SK-N-SH (cell line): Measurements from ENCODE around the gene GPR183. TPM values are rescaled to one million over a fixed set of nuclear protein-coding genes. Genes with fewer than 3 reads are reported as not detected.

Source experiments
- EP300 ChIP-seq, 2 experiments: IDR thresholded peaks; 2 replicates each; pipeline versions ENCODE4 v1.4.0 to v1.6.1; 2012; ENCODE audit warnings: borderline replicate concordance in 1 of 2, low read depth in 1 of 2, low read length in 1 of 2
- EZH2phosphoT487 ChIP-seq: fragments of 200-600 bp; sonication (generic); IDR thresholded peaks from 2 replicates; pipeline ENCODE4 v1.6.1; 2017; ENCODE audit warnings: low read depth, mixed run types, mild to moderate bottlenecking, antibody characterized with exemption, moderate library complexity, borderline replicate concordance
- FOSL2 ChIP-seq: IDR thresholded peaks from 2 replicates; pipeline ENCODE4 v1.4.0; 2012; ENCODE audit warnings: low read depth, mild to moderate bottlenecking, moderate library complexity, borderline replicate concordance
- FOXM1 ChIP-seq: IDR thresholded peaks from 2 replicates; pipeline ENCODE4 v1.4.0; 2012; ENCODE audit warnings: low read depth, mild to moderate bottlenecking
- JUND ChIP-seq: IDR thresholded peaks from 2 replicates; pipeline ENCODE4 v1.4.0; 2012
- MXI1 ChIP-seq: IDR thresholded peaks from 2 replicates; pipeline ENCODE4 v1.6.1; 2012; ENCODE audit warnings: mild to moderate bottlenecking, low read depth, low read length, improper control_type of control experiment
- RFX5 ChIP-seq: IDR thresholded peaks from 2 replicates; pipeline ENCODE4 v1.6.1; 2012; ENCODE audit warnings: mild to moderate bottlenecking, improper control_type of control experiment, low read length
- SIN3A ChIP-seq: IDR thresholded peaks from 2 replicates; pipeline ENCODE4 v1.6.1; 2012; ENCODE audit warnings: low read depth, mild to moderate bottlenecking, low read length, moderate library complexity, borderline replicate concordance
- SMC3 ChIP-seq: IDR thresholded peaks from 2 replicates; pipeline ENCODE4 v1.6.1; 2012; ENCODE audit warnings: low read depth, low read length, improper control_type of control experiment
- TEAD4 ChIP-seq: IDR thresholded peaks from 2 replicates; pipeline ENCODE4 v1.4.0; 2012; ENCODE audit warnings: mild to moderate bottlenecking, borderline replicate concordance; ENCODE audit not compliant: insufficient read depth
- polyA plus RNA-seq, 3 experiments: library from polyadenylated mRNA; depleted of rRNA; stranded (reverse); fragments of >200 nt; gene quantifications; 2 replicates each; pipeline ENCODE4 v1.2.3, GENCODE V29; 2012
- TF ChIP-seq, protein P1 (sequence below): IDR thresholded peaks from 2 replicates; pipeline ENCODE4 v1.6.1; 2012; ENCODE audit warnings: mild to moderate bottlenecking, low read depth, low read length, moderate library complexity
- TF ChIP-seq, protein P2 (sequence below): IDR thresholded peaks from 2 replicates; pipeline ENCODE4 v1.4.0; 2012; ENCODE audit warnings: low read depth, borderline replicate concordance
- TF ChIP-seq, protein P3 (sequence below): IDR thresholded peaks from 2 replicates; pipeline ENCODE4; 2012
- TF ChIP-seq, protein P4 (sequence below): IDR thresholded peaks from 2 replicates; pipeline ENCODE4 v1.4.0; 2012; ENCODE audit warnings: low read depth, borderline replicate concordance
- TF ChIP-seq, protein P5 (sequence below): IDR thresholded peaks from 2 replicates; pipeline ENCODE4 v1.4.0; 2012; ENCODE audit warnings: low read depth

GPR183 gene
- polyA plus RNA-seq, 1 of the 3 experiments (the other 2 are of a cell fraction): 0.07 TPM

DNA sequence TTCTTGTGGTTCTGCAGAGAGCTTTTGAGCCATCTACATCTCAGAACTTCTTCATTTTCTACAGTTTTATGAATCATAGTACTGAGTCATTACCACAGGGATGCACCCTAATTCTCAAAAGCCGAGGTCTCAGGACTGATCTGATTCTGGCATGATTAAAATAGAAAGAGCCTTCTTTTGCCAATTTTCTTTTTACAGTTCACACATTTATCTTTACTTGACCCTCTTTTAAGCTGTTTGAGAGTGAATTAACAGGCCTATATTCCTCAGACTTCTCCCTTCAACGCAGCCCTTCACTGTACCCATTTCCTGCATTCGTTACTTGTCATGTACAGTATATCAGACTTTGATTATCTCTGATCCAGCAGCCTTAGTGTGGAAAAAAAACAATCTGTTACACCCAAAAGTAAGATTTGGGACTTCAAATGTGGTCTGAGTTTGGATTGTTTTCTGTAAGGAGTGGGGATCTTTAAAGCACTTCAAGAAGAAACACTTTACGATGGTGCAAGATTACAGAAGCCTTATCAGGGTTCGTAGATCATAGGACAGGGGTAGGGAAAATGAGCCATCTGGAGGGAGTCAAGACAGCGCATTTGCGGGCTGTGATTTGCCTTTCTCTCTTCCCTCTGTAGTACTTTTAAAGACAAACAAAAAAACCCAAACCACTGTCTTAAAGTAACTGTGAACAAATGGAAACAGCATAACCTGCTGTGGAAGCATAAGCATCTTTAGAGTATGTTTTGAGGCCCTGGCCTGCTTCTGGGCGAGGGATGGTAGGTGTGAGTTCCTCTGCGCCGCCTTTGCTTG is 15.3 kb upstream of the GPR183 start (continued):
- TF ChIP-seq, protein P1, sequence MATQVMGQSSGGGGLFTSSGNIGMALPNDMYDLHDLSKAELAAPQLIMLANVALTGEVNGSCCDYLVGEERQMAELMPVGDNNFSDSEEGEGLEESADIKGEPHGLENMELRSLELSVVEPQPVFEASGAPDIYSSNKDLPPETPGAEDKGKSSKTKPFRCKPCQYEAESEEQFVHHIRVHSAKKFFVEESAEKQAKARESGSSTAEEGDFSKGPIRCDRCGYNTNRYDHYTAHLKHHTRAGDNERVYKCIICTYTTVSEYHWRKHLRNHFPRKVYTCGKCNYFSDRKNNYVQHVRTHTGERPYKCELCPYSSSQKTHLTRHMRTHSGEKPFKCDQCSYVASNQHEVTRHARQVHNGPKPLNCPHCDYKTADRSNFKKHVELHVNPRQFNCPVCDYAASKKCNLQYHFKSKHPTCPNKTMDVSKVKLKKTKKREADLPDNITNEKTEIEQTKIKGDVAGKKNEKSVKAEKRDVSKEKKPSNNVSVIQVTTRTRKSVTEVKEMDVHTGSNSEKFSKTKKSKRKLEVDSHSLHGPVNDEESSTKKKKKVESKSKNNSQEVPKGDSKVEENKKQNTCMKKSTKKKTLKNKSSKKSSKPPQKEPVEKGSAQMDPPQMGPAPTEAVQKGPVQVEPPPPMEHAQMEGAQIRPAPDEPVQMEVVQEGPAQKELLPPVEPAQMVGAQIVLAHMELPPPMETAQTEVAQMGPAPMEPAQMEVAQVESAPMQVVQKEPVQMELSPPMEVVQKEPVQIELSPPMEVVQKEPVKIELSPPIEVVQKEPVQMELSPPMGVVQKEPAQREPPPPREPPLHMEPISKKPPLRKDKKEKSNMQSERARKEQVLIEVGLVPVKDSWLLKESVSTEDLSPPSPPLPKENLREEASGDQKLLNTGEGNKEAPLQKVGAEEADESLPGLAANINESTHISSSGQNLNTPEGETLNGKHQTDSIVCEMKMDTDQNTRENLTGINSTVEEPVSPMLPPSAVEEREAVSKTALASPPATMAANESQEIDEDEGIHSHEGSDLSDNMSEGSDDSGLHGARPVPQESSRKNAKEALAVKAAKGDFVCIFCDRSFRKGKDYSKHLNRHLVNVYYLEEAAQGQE: no peak
- peak in 1 of 2 experiments; percentile 64; a peak in 1 of 4 replicates for TF ChIP-seq EP300 (IDR thresholded peaks at IDR 0.05; ENCODE audit: borderline replicate concordance in 1 of 2, low read depth in 1 of 2, low read length in 1 of 2)
- peak; percentile 92 for TF ChIP-seq JUND
- TF ChIP-seq, protein P2, sequence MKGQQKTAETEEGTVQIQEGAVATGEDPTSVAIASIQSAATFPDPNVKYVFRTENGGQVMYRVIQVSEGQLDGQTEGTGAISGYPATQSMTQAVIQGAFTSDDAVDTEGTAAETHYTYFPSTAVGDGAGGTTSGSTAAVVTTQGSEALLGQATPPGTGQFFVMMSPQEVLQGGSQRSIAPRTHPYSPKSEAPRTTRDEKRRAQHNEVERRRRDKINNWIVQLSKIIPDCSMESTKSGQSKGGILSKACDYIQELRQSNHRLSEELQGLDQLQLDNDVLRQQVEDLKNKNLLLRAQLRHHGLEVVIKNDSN: no peak
- TF ChIP-seq MXI1: no peak
- TF ChIP-seq, protein P3, sequence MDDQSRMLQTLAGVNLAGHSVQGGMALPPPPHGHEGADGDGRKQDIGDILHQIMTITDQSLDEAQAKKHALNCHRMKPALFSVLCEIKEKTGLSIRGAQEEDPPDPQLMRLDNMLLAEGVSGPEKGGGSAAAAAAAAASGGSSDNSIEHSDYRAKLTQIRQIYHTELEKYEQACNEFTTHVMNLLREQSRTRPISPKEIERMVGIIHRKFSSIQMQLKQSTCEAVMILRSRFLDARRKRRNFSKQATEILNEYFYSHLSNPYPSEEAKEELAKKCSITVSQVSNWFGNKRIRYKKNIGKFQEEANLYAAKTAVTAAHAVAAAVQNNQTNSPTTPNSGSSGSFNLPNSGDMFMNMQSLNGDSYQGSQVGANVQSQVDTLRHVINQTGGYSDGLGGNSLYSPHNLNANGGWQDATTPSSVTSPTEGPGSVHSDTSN: peak; percentile 54; the same call in 1 of the 2 replicates
- no peak for TF ChIP-seq EZH2phosphoT487
- no peak for TF ChIP-seq SIN3A
- TF ChIP-seq FOSL2: peak; percentile 96
- TF ChIP-seq RFX5: no peak
- 0 out of 2 replicates have a peak, but pooled peaks have one; percentile 48 for TF ChIP-seq TEAD4
- TF ChIP-seq, protein P4, sequence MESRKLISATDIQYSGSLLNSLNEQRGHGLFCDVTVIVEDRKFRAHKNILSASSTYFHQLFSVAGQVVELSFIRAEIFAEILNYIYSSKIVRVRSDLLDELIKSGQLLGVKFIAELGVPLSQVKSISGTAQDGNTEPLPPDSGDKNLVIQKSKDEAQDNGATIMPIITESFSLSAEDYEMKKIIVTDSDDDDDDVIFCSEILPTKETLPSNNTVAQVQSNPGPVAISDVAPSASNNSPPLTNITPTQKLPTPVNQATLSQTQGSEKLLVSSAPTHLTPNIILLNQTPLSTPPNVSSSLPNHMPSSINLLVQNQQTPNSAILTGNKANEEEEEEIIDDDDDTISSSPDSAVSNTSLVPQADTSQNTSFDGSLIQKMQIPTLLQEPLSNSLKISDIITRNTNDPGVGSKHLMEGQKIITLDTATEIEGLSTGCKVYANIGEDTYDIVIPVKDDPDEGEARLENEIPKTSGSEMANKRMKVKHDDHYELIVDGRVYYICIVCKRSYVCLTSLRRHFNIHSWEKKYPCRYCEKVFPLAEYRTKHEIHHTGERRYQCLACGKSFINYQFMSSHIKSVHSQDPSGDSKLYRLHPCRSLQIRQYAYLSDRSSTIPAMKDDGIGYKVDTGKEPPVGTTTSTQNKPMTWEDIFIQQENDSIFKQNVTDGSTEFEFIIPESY: no peak
- TF ChIP-seq, protein P5, sequence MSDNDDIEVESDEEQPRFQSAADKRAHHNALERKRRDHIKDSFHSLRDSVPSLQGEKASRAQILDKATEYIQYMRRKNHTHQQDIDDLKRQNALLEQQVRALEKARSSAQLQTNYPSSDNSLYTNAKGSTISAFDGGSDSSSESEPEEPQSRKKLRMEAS: 0 out of 2 replicates have a peak, but pooled peaks have one; percentile 17
- TF ChIP-seq FOXM1: no peak; the same call in 1 of the 2 replicates
- no peak for TF ChIP-seq SMC3
